Endothelial cell (in vitro differentiated cells): ENCODE measurements around the gene P2RY11. TPM values are rescaled to one million over a fixed set of nuclear protein-coding genes. Genes with fewer than 3 reads are reported as not detected.

Experiments used
- DNase-seq: peaks from one replicate; pipeline ENCODE4 v3.0.0; 2021; ENCODE audit warnings: low spot score
- H3K27ac Mint-ChIP-seq: one replicate; pipeline ENCODE4 v1.8.0; 2021; ENCODE audit warnings: mixed read lengths, inconsistent platforms; ENCODE audit not compliant: unreplicated experiment
- H3K27me3 Mint-ChIP-seq: one replicate; pipeline ENCODE4 v1.8.0; 2021; ENCODE audit warnings: mild to moderate bottlenecking, moderate library complexity, mixed read lengths, inconsistent platforms; ENCODE audit not compliant: unreplicated experiment
- H3K36me3 Mint-ChIP-seq: one replicate; pipeline ENCODE4 v1.8.0; 2021; ENCODE audit warnings: mild to moderate bottlenecking, low read depth, mixed read lengths, inconsistent platforms; ENCODE audit not compliant: unreplicated experiment
- H3K4me1 Mint-ChIP-seq: one replicate; pipeline ENCODE4 v1.8.0; 2021; ENCODE audit warnings: mild to moderate bottlenecking, mixed read lengths, inconsistent platforms; ENCODE audit not compliant: unreplicated experiment
- H3K4me3 Mint-ChIP-seq: one replicate; pipeline ENCODE4 v1.8.0; 2021; ENCODE audit warnings: mild to moderate bottlenecking, mixed read lengths, inconsistent platforms; ENCODE audit not compliant: unreplicated experiment
- H3K9me3 Mint-ChIP-seq: one replicate; pipeline ENCODE4 v1.8.0; 2021; ENCODE audit warnings: mixed read lengths, inconsistent platforms; ENCODE audit not compliant: unreplicated experiment
- CTCF ChIP-seq: fragments of 200-600 bp; sonication (generic); IDR thresholded peaks from one replicate; pipeline ENCODE4 v1.5.0; 2021; ENCODE audit warnings: antibody characterized with exemption; ENCODE audit not compliant: unreplicated experiment
- long read RNA-seq: library from polyadenylated mRNA; unstranded; transcript quantifications from one replicate; pipeline ENCODE4 v2.0.0, GENCODE V29; 2020; ENCODE audit not compliant: unreplicated experiment
- total RNA-seq: library from RNA; stranded (reverse); fragmentation: NEBNext Ultra II Directional; extraction: Animal tissue kit (Norgen Biotek cat#: 25700); gene quantifications from one replicate; pipeline ENCODE4 v1.2.1, GENCODE V29; 2021; ENCODE audit not compliant: unreplicated experiment

The P2RY11 gene
- total RNA-seq, result 16.3 TPM
- long read RNA-seq, result 0 reads

- DNase-seq, result no peak
- Mint-ChIP-seq H3K36me3 (peaks cover 38% of the 10 kb centered on the region), H3K27ac (peak within 1 kb of the TSS; percentile 31), H3K27me3 (peaks cover 23% of the 10 kb centered on the region), H3K4me1 (peaks cover 10% of the 10 kb centered on the region), H3K9me3 (no peaks in the 10 kb centered on the region), H3K4me3 (peak within 1 kb of the TSS; percentile 71)
- no peak for TF ChIP-seq CTCF
These were observed at the start of gene P2RY11 for GRCh38 chr19:10111405-10111811. Gene P2RY11, plus strand, starts transcription at chr19:10111693. Its CDS starts 29 bp downstream, at chr19:10111722.

GRCh38 chr19:10061717-10062310, 49.7 kb upstream of the P2RY11 start:
- Mint-ChIP-seq H3K9me3 (peaks cover 4% of the 10 kb centered on the region), H3K4me1 (no peaks in the 10 kb centered on the region), H3K27ac (no peak overlapping the region), H3K36me3 (peaks cover 4% of the 10 kb centered on the region), H3K27me3 (peaks cover 4% of the 10 kb centered on the region), H3K4me3 (no peak overlapping the region)
- peak; percentile 13 for DNase-seq
- no peak for TF ChIP-seq CTCF

GRCh38 chr19:10068205-10068604, 43.3 kb upstream of the P2RY11 start:
- no peak for DNase-seq
- Mint-ChIP-seq H3K4me1 (no peaks in the 10 kb centered on the region), H3K27ac (no peak overlapping the region), H3K9me3 (peaks cover 4% of the 10 kb centered on the region), H3K27me3 (peaks cover 2% of the 10 kb centered on the region), H3K4me3 (no peak overlapping the region), H3K36me3 (peaks cover 4% of the 10 kb centered on the region)
- TF ChIP-seq CTCF, result no peak

- Mint-ChIP-seq H3K4me1 (no peaks in the 10 kb centered on the region), H3K36me3 (peaks cover 4% of the 10 kb centered on the region), H3K4me3 (no peak overlapping the region), H3K27me3 (peaks cover 2% of the 10 kb centered on the region), H3K9me3 (peaks cover 4% of the 10 kb centered on the region), H3K27ac (no peak overlapping the region)
- no peak for TF ChIP-seq CTCF
- no peak for DNase-seq
These were observed 42.4 kb upstream of the P2RY11 start for GRCh38 chr19:10069046-10069445.

- H3K27me3 Mint-ChIP-seq, result no peaks in the 10 kb centered on the region
- H3K9me3 Mint-ChIP-seq, result peaks cover under 1% of the 10 kb centered on the region
- H3K4me3 Mint-ChIP-seq, result no peak overlapping the region
- no peak for TF ChIP-seq CTCF
- H3K36me3 Mint-ChIP-seq, result peaks cover 2% of the 10 kb centered on the region
- no peak overlapping the region for H3K27ac Mint-ChIP-seq
- H3K4me1 Mint-ChIP-seq, result no peaks in the 10 kb centered on the region
- DNase-seq, result no peak
These were observed 40.6 kb upstream of the P2RY11 start for GRCh38 chr19:10070730-10071446.
